ENCODE results near the gene TRAF6. TPM values are rescaled to one million over a fixed set of nuclear protein-coding genes. Genes with fewer than 3 reads are reported as not detected.

The TRAF6 gene
- total RNA-seq, 1 donor from 2014 or later, result 13.7 TPM

DNA sequence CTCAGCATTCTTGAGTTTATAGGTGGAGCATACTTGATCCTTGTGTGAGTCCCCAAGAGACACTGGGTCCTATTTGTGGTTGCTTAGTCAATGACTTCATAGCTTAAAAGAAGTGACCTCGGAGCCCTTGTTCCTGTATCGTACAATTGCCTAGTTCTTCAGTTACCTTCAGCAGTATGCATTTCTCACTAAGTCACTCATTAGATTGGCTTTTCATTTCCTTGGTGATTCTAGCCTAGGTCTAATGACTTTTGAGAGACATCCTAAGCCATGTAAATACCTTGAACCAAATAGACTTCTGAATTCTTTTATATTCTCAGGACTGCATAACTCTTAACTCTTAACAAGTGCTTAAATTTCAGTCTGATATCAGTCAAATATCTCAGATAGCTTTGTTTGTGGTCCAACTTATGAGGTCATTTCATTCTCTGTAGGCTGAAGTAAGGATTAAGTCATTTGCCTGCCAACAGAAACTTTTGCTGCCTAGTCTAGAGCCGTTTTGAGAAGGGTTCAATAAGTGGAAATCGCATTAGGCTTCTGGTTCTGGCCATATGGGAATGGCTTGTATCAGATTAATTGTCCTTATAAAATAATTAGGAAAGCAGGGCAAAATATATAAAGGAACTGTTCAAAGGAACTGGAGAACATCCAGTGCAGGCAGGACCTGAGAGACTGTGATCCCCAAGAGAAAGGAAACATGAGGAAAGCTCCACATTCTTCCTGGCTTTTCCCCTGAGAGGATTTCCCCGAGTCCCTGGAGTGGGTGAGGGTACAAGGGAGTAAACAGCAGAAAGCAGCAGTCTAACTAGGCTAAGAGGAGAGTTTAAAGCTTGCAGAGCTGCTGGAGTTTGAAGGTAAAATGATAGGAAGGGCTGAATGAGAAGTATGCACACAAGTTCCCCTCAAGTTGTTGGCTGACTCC is 39.9 kb downstream of the TRAF6 start:
- intact Hi-C loops (cut with DNase I), result no loop called here
- no peak for DNase-seq
- Histone ChIP-seq H3K27ac (peak overlapping the region; percentile 27), H3K9me3 (no peaks in the 10 kb centered on the region), H3K27me3 (ENCODE audit: low read depth) (no peaks in the 10 kb centered on the region), H3K4me1 (peaks cover 14% of the 10 kb centered on the region), H3K36me3 (no peaks in the 10 kb centered on the region), H3K4me3 (no peak overlapping the region)
- no peak for TF ChIP-seq CTCF (IDR thresholded peaks at IDR 0.05)
- peak; percentile 55 to 86 for ATAC-seq

- peak; percentile 14 for TF ChIP-seq CTCF (IDR thresholded peaks at IDR 0.05)
- intact Hi-C loops (cut with DNase I), result no loop called here
- Histone ChIP-seq H3K36me3 (no peaks in the 10 kb centered on the region), H3K4me3 (no peak overlapping the region), H3K27ac (peak overlapping the region; percentile 24), H3K4me1 (peaks cover 14% of the 10 kb centered on the region), H3K27me3 (ENCODE audit: low read depth) (no peaks in the 10 kb centered on the region), H3K9me3 (no peaks in the 10 kb centered on the region)
- DNase-seq (no peak), ATAC-seq (no peak)
Observed at GRCh38 chr11:36469063-36469462, 41.0 kb downstream of the TRAF6 start.

DNA sequence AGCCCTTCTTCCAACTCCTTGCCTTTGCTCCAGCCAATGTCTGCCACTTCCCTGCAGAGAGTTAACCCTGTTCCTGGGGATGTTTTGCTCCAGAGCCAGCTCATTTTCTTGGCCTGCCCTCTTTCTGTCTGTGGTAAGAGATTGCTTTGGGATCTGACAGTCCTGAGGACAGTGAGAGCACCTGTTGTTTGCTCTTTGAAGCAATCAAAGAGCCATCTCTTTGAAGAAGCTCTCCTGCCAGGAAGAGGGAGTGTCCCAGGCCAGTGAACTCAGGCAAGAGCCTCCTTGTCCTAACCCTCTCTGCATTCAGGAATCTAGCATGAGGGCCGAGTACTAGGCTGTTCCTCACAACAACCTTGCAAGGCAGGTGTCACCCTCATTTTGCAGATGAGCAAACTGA is 42.2 kb downstream of the TRAF6 start:
- TF ChIP-seq CTCF (IDR thresholded peaks at IDR 0.05), result no peak
- ATAC-seq (no peak), DNase-seq (no peak)
- Histone ChIP-seq H3K9me3 (no peaks in the 10 kb centered on the region), H3K27me3 (ENCODE audit: low read depth) (no peaks in the 10 kb centered on the region), H3K27ac (peak overlapping the region; percentile 3), H3K4me3 (no peak overlapping the region), H3K36me3 (peaks cover 3% of the 10 kb centered on the region), H3K4me1 (peaks cover 14% of the 10 kb centered on the region)
- intact Hi-C loops (cut with DNase I), result no loop called here

GRCh38 chr11:36467012-36467411 is 43.1 kb downstream of the TRAF6 start:
- H3K27ac ChIP-seq, result no peak overlapping the region
- H3K27me3 ChIP-seq (ENCODE audit: low read depth), result no peaks in the 10 kb centered on the region
- intact Hi-C loops (cut with DNase I), result no loop called here
- H3K4me1 ChIP-seq, result peaks cover 14% of the 10 kb centered on the region
- no peak for DNase-seq
- TF ChIP-seq CTCF (IDR thresholded peaks at IDR 0.05), result no peak
- ATAC-seq, result peak in 1 of 2 donors; percentile 34
- no peak overlapping the region for H3K4me3 ChIP-seq
- H3K9me3 ChIP-seq, result no peaks in the 10 kb centered on the region
- H3K36me3 ChIP-seq, result peaks cover 12% of the 10 kb centered on the region

GRCh38 chr11:36465449-36466163 is 44.5 kb downstream of the TRAF6 start:
- DNase-seq, result no peak
- H3K4me3 ChIP-seq, result no peak overlapping the region
- intact Hi-C loops (cut with DNase I), result no loop called here
- H3K27ac ChIP-seq, result no peak overlapping the region
- H3K4me1 ChIP-seq, result peaks cover 9% of the 10 kb centered on the region
- ATAC-seq, result no peak
- no peak for TF ChIP-seq CTCF (IDR thresholded peaks at IDR 0.05)
- peaks cover 13% of the 10 kb centered on the region for H3K36me3 ChIP-seq
- no peaks in the 10 kb centered on the region for H3K27me3 ChIP-seq (ENCODE audit: low read depth)
- H3K9me3 ChIP-seq, result no peaks in the 10 kb centered on the region

Measured in lower lobe of right lung (tissue), 2 donors.